Measurements from ENCODE around the gene RIPOR3.

RIPOR3 gene

DNA sequence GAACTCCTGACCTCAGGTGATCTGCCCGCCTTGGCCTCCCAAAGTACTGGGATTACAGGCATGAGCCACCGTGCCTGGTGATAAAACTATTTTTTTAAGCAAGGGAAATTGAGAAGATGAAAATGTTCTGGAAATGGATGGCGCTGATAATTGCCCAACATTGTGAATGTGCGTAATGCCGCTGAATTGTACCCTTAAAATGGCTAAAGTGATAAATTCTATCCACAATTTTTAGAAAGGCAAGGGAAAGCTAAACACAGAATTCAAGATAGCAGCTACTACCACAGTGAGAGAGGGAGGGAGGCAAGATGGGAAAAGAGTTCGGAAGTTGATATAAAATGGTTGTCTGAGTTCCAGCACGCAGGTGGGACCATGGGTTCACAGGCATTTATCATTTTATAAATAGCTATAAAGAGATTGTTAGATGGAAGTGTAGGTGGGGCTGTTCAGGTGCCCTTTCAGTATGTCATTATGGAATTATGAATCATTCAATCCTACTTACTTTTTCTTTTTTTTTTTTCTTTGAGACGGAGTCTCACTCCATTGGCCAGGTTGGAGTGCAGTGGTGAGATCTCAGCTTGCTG is 8.3 kb downstream of the RIPOR3 start:
- in situ Hi-C loops (cut with MboI; ENCODE audit: low sequenced_read_pairs, unreplicated experiment): no loop called here
- TF ChIP-seq, protein P1, sequence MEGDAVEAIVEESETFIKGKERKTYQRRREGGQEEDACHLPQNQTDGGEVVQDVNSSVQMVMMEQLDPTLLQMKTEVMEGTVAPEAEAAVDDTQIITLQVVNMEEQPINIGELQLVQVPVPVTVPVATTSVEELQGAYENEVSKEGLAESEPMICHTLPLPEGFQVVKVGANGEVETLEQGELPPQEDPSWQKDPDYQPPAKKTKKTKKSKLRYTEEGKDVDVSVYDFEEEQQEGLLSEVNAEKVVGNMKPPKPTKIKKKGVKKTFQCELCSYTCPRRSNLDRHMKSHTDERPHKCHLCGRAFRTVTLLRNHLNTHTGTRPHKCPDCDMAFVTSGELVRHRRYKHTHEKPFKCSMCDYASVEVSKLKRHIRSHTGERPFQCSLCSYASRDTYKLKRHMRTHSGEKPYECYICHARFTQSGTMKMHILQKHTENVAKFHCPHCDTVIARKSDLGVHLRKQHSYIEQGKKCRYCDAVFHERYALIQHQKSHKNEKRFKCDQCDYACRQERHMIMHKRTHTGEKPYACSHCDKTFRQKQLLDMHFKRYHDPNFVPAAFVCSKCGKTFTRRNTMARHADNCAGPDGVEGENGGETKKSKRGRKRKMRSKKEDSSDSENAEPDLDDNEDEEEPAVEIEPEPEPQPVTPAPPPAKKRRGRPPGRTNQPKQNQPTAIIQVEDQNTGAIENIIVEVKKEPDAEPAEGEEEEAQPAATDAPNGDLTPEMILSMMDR (IDR thresholded peaks at IDR 0.05; ENCODE audit: borderline replicate concordance, control extremely low read depth, extremely low read depth, insufficient read depth, missing control alignments): no peak
- DNase-seq (ENCODE audit: low spot score): no peak

DNA sequence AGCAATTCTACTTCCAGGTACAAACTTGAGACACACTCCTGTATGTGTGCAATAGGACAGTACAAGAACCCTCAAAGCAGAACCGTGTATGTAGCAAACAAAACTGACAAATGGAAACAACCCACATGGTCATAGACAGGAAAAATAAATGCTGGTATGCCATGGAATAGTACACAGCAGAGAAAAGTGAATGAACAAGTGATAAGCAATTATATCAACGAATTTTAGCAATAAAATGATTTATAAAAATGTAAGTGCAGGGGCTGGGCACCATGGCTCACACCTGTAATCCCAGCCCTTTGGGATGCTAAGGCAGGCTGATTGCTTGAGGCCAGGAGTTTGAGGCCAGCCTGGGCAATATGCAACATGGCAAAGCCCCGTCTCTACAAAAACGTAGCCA is 9.3 kb downstream of the RIPOR3 start:
- TF ChIP-seq, protein P1 (IDR thresholded peaks at IDR 0.05; ENCODE audit: borderline replicate concordance, control extremely low read depth, extremely low read depth, insufficient read depth, missing control alignments): no peak
- DNase-seq (ENCODE audit: low spot score): no peak
- in situ Hi-C loops (cut with MboI; ENCODE audit: low sequenced_read_pairs, unreplicated experiment): no loop called here

DNA sequence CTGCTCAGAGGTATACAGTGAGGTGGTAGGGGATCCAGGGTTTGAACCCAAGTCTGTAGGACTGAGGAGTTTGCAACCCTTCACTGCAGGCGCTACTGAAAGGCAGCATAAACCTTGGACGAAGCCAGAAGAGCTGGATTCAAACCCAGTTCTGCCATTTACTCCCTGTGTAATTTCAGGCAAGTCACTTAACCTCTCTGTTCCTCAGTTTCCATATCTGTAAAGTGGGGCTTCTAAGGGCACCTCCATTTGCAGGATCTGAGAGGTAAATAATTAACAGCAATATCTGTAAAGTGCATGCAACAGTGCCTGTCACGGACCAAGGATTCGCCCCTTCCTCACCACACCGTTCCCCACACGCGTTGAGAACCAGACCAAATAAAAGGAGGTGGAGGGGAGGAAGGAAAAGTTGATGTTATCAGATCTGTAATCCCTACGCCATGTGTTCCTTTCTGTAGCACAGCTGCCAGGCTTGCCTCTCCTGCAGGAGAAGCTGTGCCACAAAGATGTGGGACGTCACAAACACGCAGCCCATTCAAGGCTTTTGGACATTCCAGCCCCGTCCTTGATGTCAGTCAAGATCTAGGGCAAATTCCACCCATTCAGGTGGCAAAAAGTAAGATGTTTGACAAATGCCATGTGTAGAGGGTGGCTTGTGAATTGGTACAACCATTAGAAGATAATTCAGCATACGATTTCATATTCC is 9.8 kb downstream of the RIPOR3 start:
- no peak for DNase-seq (ENCODE audit: low spot score)
- TF ChIP-seq, protein P1 (IDR thresholded peaks at IDR 0.05; ENCODE audit: borderline replicate concordance, control extremely low read depth, extremely low read depth, insufficient read depth, missing control alignments): no peak
- in situ Hi-C loops (cut with MboI; ENCODE audit: low sequenced_read_pairs, unreplicated experiment): no loop called here

DNA sequence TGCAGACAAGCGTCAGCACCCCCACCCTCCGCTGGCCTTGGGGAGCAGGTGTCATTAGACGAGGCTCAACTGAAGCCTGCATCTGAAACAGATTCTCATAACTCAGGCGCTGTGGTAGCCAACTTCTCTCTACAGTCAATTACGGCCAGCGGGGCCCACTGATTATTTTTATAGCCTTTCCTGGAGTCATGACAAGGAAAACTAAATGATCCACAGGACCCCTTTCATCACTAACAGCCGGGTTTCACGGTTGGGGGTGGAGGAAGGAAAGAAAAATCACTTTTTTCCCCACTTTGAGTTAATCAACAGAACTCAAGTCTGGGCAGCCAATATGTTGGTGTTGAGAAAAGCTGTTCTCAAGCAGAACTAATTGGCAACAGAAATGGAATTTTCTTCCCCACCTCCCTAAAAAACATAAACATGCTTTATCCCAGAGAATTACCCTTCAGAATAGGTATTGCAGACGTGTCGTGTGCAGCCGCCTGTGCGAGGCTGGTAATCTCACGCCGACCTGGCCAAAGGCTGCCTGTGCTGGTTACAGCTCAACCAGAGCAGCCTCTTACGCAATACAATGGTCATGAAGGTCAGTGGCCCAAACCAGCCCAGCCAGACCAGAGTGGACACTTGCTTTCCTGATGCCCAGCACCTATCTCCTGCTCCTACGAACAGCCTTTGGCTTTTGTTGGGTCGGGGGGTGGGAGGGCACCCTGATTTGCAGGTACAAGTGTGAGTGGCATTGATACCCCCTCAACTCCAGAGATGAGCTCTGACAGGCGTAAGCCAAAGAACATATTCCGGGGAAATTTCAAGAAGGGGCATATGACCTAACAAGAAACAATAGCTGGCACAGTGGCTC is 11.0 kb downstream of the RIPOR3 start:
- TF ChIP-seq, protein P1 (IDR thresholded peaks at IDR 0.05; ENCODE audit: borderline replicate concordance, control extremely low read depth, extremely low read depth, insufficient read depth, missing control alignments): no peak

DNA sequence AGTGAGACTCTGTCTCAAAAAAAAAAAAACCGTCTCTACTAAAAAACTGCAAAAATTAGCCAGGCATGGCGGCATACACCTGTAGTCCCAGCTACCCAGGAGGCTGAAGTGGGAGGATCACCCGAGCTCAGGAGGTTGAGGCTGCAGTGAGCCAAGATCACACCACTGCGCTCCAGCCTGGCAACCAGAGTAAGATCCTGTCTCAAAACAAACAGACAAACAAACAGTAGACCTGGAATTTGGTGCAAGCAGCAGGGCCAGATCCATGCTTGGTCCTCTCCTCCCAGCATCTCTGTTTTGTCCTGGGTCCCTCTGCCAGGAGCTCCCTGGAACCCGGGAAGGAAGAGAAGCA is 11.6 kb downstream of the RIPOR3 start:
- TF ChIP-seq, protein P1 (IDR thresholded peaks at IDR 0.05; ENCODE audit: borderline replicate concordance, control extremely low read depth, extremely low read depth, insufficient read depth, missing control alignments): no peak
- in situ Hi-C loops (cut with MboI; ENCODE audit: low sequenced_read_pairs, unreplicated experiment): no loop called here
- no peak for DNase-seq (ENCODE audit: low spot score)

More for the DNA sequence above, 11.0 kb downstream of the RIPOR3 start:
- in situ Hi-C loops (cut with MboI; ENCODE audit: low sequenced_read_pairs, unreplicated experiment): no loop called here
- no peak for DNase-seq (ENCODE audit: low spot score)

DNA sequence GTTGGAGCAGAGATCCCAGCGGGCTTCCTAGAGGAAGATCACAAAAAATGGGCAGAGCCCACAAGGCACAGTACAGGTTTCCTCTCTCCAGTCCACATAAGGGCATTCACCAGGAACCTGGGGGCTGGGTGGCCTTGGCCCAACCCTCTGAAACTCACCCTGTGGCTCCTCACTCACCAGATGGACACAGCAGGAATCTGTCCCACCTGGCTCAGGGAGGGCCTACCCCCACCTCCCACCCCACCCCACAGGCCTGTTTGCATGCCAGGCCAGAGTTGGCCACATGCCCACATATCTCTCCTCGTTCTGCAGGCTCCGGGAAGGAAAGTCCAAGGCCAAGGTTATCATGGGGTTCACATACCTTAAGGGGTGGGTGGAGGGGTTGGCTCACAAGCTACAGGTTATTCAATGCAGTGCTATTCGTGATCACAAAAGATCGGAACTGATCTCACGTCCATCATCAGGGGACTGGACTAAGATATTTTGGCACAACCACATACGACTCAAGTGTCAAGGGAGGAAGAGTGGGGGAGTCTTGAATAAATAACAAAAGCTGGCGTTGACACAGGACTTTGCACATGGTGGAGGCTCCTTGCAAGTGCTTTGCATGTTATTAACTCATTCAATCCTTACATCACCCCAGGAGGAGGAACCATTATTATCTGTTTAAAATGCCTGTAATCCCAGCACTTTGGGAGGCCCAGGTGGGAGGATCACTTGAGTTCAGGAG is 13.0 kb downstream of the RIPOR3 start:
- DNase-seq (ENCODE audit: low spot score): no peak
- in situ Hi-C loops (cut with MboI; ENCODE audit: low sequenced_read_pairs, unreplicated experiment): no loop called here
- TF ChIP-seq, protein P1 (IDR thresholded peaks at IDR 0.05; ENCODE audit: borderline replicate concordance, control extremely low read depth, extremely low read depth, insufficient read depth, missing control alignments): no peak
